ENCODE data around the gene FLT3LG. TPM values are rescaled to one million over a fixed set of nuclear protein-coding genes. Genes with fewer than 3 reads are reported as not detected.

Gene FLT3LG
- total and polyA plus RNA-seq, 9 of the 15 experiments (the other 6 are each of a cell fraction or from before 2014, with no cell fraction given), result 0.31 to 6.4 (median 1.1) TPM

- TF ChIP-seq HMGXB4 (CRISPR knock-in tag; IDR thresholded peaks at IDR 0.05) (peak; percentile 89), ZNF134 (CRISPR knock-in tag; conservative IDR thresholded peaks at IDR 0.05) (no peak), MYC (IDR thresholded peaks at IDR 0.05; ENCODE audit: low read depth, low read length) (peak; percentile 51), MYC (CRISPR knock-in tag; IDR thresholded peaks at IDR 0.05; ENCODE audit: borderline replicate concordance, low read depth) (no peak), NR2C2 (CRISPR knock-in tag; IDR thresholded peaks at IDR 0.05) (no peak), NR2C2 (tag; IDR thresholded peaks at IDR 0.05) (peak; percentile 42), BDP1 (IDR thresholded peaks at IDR 0.05; ENCODE audit: insufficient read depth, insufficient read length) (no peak), FOXK1 (CRISPR knock-in tag; IDR thresholded peaks at IDR 0.05; ENCODE audit: borderline replicate concordance) (peak; percentile 22; the same call in 1 of the 2 replicates), YY1 (IDR thresholded peaks at IDR 0.05; ENCODE audit: borderline replicate concordance in 1 of 3, control insufficient read depth in 1 of 3, extremely low read depth in 1 of 3, insufficient read depth in 3 of 3, insufficient read length in 1 of 3, insufficient replicate concordance in 2 of 3, low read depth in 1 of 3, low read length in 2 of 3) (peak in 1 of 3 experiments; percentile 54), DDX20 (tag; IDR thresholded peaks at IDR 0.05; ENCODE audit: low read depth) (no peak), RNF2 (IDR thresholded peaks at IDR 0.05) (no peak; the same call in 1 of the 2 replicates)
- TF ChIP-seq, protein P1, sequence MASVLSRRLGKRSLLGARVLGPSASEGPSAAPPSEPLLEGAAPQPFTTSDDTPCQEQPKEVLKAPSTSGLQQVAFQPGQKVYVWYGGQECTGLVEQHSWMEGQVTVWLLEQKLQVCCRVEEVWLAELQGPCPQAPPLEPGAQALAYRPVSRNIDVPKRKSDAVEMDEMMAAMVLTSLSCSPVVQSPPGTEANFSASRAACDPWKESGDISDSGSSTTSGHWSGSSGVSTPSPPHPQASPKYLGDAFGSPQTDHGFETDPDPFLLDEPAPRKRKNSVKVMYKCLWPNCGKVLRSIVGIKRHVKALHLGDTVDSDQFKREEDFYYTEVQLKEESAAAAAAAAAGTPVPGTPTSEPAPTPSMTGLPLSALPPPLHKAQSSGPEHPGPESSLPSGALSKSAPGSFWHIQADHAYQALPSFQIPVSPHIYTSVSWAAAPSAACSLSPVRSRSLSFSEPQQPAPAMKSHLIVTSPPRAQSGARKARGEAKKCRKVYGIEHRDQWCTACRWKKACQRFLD (CRISPR knock-in tag; IDR thresholded peaks at IDR 0.05), result peak; percentile 66
- TF ChIP-seq, protein P2, sequence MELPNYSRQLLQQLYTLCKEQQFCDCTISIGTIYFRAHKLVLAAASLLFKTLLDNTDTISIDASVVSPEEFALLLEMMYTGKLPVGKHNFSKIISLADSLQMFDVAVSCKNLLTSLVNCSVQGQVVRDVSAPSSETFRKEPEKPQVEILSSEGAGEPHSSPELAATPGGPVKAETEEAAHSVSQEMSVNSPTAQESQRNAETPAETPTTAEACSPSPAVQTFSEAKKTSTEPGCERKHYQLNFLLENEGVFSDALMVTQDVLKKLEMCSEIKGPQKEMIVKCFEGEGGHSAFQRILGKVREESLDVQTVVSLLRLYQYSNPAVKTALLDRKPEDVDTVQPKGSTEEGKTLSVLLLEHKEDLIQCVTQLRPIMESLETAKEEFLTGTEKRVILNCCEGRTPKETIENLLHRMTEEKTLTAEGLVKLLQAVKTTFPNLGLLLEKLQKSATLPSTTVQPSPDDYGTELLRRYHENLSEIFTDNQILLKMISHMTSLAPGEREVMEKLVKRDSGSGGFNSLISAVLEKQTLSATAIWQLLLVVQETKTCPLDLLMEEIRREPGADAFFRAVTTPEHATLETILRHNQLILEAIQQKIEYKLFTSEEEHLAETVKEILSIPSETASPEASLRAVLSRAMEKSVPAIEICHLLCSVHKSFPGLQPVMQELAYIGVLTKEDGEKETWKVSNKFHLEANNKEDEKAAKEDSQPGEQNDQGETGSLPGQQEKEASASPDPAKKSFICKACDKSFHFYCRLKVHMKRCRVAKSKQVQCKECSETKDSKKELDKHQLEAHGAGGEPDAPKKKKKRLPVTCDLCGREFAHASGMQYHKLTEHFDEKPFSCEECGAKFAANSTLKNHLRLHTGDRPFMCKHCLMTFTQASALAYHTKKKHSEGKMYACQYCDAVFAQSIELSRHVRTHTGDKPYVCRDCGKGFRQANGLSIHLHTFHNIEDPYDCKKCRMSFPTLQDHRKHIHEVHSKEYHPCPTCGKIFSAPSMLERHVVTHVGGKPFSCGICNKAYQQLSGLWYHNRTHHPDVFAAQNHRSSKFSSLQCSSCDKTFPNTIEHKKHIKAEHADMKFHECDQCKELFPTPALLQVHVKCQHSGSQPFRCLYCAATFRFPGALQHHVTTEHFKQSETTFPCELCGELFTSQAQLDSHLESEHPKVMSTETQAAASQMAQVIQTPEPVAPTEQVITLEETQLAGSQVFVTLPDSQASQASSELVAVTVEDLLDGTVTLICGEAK (IDR thresholded peaks at IDR 0.05), result 0 out of 2 replicates have a peak, but pooled peaks have one; percentile 20
- TF ChIP-seq, protein P2 (CRISPR knock-in tag; IDR thresholded peaks at IDR 0.05), result no peak
Measured at GRCh38 chr19:49533551-49534488, 59.8 kb downstream of the FLT3LG start (continued).
